Measurements from ENCODE around the gene HPF1.

HPF1 gene

DNA sequence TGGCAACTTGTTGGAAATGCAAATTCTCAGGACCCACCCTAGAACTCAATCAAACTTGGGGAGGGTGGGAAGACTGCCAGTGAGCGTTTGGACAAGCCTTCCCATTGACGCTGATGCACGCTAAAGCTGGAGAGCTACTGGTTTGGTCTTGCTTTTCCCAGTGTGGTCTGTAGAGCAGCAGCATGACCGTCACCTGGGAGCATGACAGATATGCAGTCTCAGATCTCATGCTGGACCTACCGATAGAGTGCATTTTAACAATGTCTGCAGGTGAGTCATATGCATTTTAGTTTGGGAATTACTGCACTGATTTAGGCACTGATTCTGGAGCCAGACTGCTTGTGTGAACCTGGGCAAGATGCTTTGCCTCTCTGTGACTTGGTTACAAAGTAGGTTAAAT is 27.2 kb downstream of the HPF1 start:
- DNase-seq, result no peak

DNA sequence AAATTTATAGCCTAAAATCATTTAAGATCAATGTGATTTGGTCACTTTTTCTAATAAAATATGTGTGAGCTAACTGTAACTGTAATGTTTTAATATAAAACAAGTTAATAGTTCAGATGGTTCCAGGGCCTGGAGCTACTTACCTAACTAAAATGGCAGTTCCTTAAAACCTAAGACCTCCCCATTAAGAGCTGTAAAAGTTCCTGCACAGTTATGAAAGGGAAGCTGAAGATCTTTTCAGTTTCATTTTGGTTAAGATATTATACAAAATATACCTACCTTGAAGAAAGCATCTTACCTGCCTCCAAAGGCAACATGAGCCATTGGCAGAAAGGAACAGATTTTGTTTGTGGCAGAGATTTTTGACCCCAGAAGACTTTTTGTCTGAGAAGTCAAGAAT is 30.1 kb downstream of the HPF1 start:
- DNase-seq, result no peak

DNA sequence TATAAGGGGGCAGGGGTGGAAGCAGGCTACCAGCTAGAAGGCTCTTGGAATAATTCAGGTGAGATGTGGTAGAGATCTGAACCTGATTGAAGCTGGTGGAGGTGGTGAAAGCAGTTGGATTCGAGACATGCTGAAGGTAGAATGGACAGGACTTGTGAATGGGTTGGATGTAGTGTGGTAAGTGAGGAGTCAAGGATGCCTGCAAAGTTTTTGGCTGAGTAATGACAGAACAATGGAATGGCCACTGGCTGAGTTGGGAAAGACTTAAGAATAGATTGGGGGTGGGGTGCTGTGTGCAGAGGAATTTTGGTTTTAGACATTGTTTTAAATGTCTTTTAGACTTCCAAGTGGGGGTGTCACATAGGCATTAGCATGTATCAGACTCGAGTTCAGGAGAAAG is 33.5 kb downstream of the HPF1 start:
- peak; percentile 75 for DNase-seq

DNA sequence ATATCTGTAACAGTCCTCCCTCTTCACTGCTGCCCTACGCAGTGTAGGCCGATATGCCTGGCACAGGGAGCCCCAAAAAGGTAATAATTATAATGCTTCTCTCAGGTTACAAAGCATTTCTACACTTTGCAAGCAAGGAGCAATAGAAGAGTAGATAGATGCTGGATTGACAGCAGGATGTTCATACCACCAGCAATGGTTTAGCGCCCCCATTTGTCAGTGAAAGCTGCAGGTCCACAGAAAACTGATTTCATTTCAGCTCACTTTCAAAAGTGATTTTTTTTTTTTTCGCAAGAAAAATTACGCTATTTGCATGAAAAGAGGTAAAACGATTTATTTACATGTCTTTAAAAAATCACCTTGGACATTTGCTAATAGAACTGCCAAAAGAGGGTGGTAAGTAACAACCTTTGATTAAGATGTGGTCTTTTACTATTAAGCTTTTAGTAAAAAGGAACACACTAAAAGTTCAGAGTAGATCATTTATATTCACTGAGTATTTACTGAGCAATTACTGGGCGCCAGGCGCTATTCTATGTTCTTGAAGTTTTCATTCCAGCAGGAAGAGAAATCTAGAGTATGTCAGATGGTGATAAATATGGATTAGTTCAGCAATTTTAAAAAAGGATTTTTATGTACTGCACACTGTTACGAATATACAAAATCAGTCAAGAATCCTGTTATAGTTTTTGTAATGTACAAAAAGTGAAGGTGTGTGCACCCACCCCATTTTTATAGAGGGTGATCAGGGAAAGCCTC is 34.4 kb downstream of the HPF1 start:
- DNase-seq, result peak; percentile 7

DNA sequence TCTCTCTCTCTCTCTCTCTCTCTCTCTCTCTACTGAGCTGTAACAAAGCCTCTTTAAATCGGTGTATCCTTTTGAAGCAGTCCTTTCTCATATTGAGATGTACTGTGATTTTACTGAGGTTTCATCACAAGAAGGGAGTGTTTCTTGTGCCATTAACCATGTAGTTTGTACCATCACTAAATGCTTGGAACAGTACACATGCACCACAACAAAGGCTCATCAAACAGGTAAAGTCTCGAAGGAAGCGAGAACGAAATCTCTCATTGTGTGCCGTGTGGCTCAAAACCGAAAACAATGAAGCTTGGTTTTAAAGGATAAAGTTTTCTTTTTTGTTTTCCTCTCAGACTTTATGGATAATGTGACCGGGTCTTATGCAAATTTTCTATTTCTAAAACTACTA is 37.2 kb downstream of the HPF1 start:
- no peak for DNase-seq

DNA sequence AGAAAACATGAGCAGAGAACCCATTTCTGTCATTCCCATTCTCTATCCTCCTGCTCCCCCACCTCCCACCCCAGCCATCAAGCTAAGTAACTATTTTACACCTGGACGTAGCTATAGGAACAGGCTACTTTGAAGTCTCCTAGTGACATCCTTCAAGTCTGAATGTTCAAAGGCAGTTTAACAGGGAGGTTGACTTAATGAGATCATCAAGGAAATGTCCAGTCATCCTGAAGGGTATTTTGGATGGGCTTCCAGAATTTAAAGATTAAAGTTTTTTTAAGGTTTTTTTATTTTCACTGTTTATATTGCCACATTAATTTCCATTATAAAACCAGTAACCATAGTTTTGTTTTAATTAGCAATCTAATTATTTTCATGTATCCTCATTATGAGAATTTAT is 41.1 kb downstream of the HPF1 start:
- no peak for DNase-seq

DNA sequence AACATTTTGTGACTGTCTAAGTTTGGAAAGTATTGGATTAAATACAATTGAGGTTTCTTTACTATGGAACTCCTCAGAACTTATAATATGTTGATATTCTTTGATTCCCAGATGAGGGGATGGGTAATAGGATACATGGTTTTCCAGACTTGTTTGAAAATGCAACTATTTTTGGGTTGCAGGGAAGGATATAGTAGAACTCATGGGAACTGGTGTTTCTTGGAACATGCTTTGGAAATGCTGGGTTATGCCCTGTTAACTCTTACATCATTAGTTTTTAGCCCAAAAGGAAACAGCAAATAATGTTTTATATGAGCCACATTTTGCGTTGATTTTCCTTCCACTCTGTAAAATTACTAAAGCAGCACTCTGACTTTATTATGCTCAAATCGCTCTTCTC is 41.9 kb downstream of the HPF1 start:
- no peak for DNase-seq

DNA sequence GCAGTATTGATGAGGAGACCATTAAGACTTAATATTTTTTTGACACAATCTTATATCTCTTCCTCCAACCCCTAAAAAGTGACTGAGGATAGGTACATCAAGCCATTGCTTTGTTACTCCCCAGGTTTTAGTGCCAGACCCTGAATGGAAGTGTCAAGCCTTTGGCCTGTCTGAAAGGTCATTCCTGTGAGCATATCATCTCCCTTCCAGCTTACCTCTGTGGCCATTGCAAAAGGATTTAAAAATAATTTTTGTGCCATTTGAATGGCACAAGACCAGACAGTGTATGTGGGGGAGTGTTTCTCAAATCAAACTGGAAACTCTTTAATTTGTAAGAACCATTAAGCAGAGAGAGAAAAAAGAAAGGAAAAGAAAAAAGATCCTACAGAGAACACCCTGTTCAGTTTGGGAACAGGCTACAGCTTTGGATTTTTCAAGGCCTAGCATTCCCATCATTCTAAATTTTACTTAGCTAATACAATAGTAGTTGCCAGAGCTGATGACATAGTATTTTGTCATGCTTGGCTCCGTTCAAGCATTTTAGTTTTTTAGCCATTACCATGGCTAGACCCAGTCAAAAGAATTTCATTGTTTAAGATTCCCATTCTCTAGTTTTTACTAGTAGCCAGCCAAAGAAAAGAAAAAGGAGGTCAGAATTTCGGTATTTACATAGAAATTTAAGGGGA is 49.6 kb downstream of the HPF1 start:
- no peak for DNase-seq

DNA sequence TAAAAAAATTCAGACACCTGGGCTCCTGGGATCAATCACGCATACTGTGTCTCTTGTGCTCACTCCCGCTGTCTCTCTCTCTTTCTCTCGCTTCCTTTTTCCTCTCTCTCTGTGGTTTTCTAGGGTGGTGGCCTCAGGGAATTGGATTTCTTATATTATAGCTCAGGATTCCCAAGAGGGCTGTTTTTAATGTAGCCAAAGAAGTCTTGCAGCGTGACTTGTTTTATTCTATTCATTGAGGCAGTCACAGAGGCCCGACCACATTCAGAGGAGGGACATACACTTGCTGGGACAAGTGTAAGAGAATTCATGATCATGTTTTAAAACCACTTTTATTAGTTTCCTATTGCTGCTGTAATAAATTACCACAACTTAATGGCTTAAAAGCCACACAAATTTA is 59.4 kb downstream of the HPF1 start:
- DNase-seq, result no peak

DNA sequence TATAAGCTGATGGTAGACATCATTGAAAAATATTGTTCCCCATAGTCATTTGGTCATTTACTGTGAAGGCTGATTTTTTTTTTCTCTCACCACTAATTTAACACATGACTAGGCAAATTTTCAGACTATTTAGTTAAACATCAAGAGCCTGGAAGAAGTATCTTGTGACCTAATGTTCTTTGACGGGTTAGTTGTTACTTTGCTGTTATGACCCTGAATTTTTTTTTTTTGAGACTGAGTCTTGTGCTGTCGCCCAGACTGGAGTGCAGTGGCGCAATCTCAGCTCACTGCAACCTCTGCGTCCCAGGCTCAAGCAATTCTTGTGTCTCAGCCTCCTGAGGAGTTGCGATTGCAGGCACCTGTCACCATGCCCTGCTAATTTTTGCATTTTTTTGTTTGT is 67.0 kb downstream of the HPF1 start:
- no peak for DNase-seq

DNA sequence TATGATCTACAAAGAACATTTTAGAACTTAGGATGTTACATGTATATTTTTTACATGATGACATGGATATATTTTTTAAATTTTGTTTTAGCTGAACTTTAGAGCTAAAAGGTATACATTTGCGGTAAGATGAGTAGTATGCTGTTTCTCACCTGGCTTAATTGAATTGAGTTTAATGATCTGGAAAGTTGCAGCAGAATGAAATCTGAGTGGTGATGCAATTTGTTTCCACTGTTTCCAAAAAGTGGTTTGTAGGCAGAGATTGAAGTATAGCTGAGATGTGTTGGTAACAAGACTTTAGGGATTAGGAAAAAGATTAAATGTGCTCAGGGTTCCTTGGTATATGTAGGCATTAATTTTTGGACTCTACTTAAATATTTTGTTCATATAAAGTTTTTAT is 68.1 kb downstream of the HPF1 start:
- DNase-seq, result no peak

DNA sequence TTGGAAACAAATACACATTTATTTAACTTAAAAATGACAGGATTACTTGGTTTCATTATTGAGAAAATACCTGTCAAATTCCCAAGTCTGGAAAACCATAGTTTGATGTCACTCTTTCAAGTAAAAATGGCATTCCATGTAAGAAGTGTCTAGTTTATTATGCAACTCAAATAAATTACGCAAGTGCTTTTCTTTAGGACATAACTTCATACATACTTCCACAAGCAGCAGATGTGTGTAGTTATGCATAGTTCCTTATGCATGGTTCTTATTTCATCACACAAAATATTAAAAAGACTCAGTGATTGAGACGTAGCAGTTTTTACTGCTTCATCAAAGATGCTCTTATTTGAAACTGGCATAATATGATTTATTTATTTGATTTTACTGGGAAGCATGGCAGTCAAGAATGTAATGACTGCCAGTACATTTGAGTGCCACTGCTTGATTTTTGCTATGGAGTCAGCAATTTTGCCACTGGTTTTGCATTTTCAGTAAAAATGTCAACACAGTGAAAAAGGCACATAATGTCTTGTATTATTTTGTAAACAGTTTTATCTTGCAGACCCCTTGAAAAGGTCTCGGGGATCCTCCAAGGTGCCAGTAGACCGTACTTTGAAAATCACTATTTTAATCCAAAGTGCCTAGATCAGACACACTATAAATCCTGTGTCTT is 75.2 kb downstream of the HPF1 start:
- peak; percentile 58 for DNase-seq
